Adrenal gland (tissue), 12 donors: ENCODE data around the gene GLS. TPM values are rescaled to one million over a fixed set of nuclear protein-coding genes. Genes with fewer than 3 reads are reported as not detected.

Experiments
- DNase-seq, 7 donors: peaks; one replicate each; pipeline ENCODE4 v3.0.0-alpha.2; 2019 to 2020
- H3K27ac ChIP-seq, 5 donors: fragments of 200-600 bp; sonication (generic) in 4 of 5; 1 replicate in 3 of 5; 2 replicates in 2 of 5; pipeline versions ENCODE4 v1.5.1 to v1.8.0; 2016 to 2020; ENCODE audit warnings: mild to moderate bottlenecking in 1 of 5
- H3K27me3 ChIP-seq: fragments of 200-600 bp; 2 replicates; pipeline ENCODE4 v1.8.0; 2021
- H3K36me3 ChIP-seq, 2 donors: fragments of 200-600 bp; replicated peaks in 1 of 2; 1 replicate in 1 of 2; 2 replicates in 1 of 2; pipeline versions ENCODE4 v1.5.1 to v1.8.0; 2018 to 2022
- H3K4me1 ChIP-seq, 2 donors: fragments of 200-600 bp; replicated peaks in 1 of 2; 1 replicate in 1 of 2; 2 replicates in 1 of 2; pipeline versions ENCODE4 v1.5.1 to v1.8.0; 2018 to 2021
- H3K4me3 ChIP-seq, 4 donors: fragments of 200-600 bp; sonication (generic) in 3 of 4; one replicate each; pipeline ENCODE4 v1.5.1; 2016 to 2018
- H3K9me3 ChIP-seq, 3 donors: fragments of 200-600 bp; sonication (generic) in 1 of 3; replicated peaks in 1 of 3; 1 replicate in 2 of 3; 2 replicates in 1 of 3; pipeline versions ENCODE4 v1.5.1 to v1.8.0; 2016 to 2021
- CTCF ChIP-seq, 6 experiments: fragments of 450-650 bp in 4 of 6; fragments of 200-600 bp in 2 of 6; sonication (generic) in 1 of 6; IDR thresholded peaks; 1 replicate in 5 of 6; 2 replicates in 1 of 6; pipeline versions ENCODE4 v1.5.1 to v1.8.0; 2016 to 2021; ENCODE audit warnings: antibody characterized with exemption in 6 of 6, mild to moderate bottlenecking in 2 of 6, moderate library complexity in 1 of 6
- POLR2A ChIP-seq, 2 donors: fragments of 450-650 bp; IDR thresholded peaks; one replicate each; pipeline ENCODE4 v1.6.1; 2017; ENCODE audit warnings: antibody characterized with exemption in 2 of 2, mild to moderate bottlenecking in 2 of 2, moderate library complexity in 1 of 2
- WGBS, 4 donors: extraction: QIAGEN DNeasy Blood & Tissue Kit in 2 of 4; methylation state at CpG; one replicate each; pipeline versions ENCODE4 v1.1.5 to v1.1.7; 2013 to 2017; 5-methylcytosine and 5-hydroxymethylcytosine counted together
- intact Hi-C, 2 donors: fragments of 100-400 bp; cut with DNase I; formaldehyde crosslinking; loops; one replicate each; pipeline versions ENCODE4 v1.14.1 to v1.15.0; 2022 to 2023
- polyA plus RNA-seq, 3 donors: library from polyadenylated mRNA; stranded (reverse); fragments of 200-250 nt in 2 of 3; fragments of 350-450 nt in 1 of 3; fragmentation: Illumina TruSeq in 1 of 3; extraction: RNeasy Lipid Tissue Mini Kit (QIAGEN cat#74804) in 1 of 3; gene quantifications; one replicate each; pipeline ENCODE4 v1.2.3, GENCODE V29; 2013 to 2014
- total RNA-seq, 9 donors: library from RNA; depleted of rRNA in 4 of 9; stranded (reverse); fragments of >200 nt in 4 of 9; fragments of 120-200 nt in 1 of 9; fragmentation: NEBNext Ultra II Directional in 1 of 9; extraction: Animal tissue kit (Norgen Biotek cat#: 25700) in 1 of 9; gene quantifications; one replicate each; pipeline versions ENCODE4 v1.1.0 to v1.2.4, GENCODE V29; 2013 to 2023
- donor health status: healthy with polysubstance abuse.
- donor health status: Bipolar disorder and iron deficiency.
- donor health status: DM: yes; HTN: yes; CAD: no.
- donor health status: DM: no; HTN: no; CAD: no.
- donor health status: DM: no; HTN: no; CAD: no.
- donor health status: DM: yes; HTN: yes; CAD: no.

Gene GLS
- total and polyA plus RNA-seq, 12 donors: 55.3 to 527 (median 254) TPM

- 81 to 87% (median 83%) methylated on average over 5 of the region's 5 CpGs for WGBS, 4 donors
- H3K27me3 ChIP-seq: no peaks in the 10 kb centered on the region
- intact Hi-C loops: no loop called here
- no peak overlapping the region for H3K27ac ChIP-seq
- no peaks in the 10 kb centered on the region for H3K9me3 ChIP-seq
- no peak for TF ChIP-seq POLR2A (IDR thresholded peaks at IDR 0.05)
- peak; percentile 24 to 49 (median 37) for TF ChIP-seq CTCF (IDR thresholded peaks at IDR 0.05)
- peaks cover 0 to 8% of the 10 kb centered on the region in 2 donors for H3K4me1 ChIP-seq
- peak in 1 of 7 donors; percentile 38 for DNase-seq
- peaks cover 0 to 86% of the 10 kb centered on the region in 2 donors for H3K36me3 ChIP-seq
- H3K4me3 ChIP-seq: no peak overlapping the region
Measured at GRCh38 chr2:190996338-190996946, 115.8 kb downstream of the GLS start.

GRCh38 chr2:190996947-190997346 is 116.3 kb downstream of the GLS start:
- Histone ChIP-seq H3K27me3 (no peaks in the 10 kb centered on the region), H3K4me3 (no peak overlapping the region), H3K36me3 (peaks cover 0 to 83% of the 10 kb centered on the region in 2 donors), H3K9me3 (no peaks in the 10 kb centered on the region), H3K27ac (no peak overlapping the region), H3K4me1 (peaks cover 0 to 8% of the 10 kb centered on the region in 2 donors)
- WGBS, 4 donors: 65 to 76% (median 72%) methylated on average over 5 of the region's 5 CpGs
- DNase-seq: peak in 1 of 7 donors; percentile 13
- intact Hi-C loops: no loop called here
- TF ChIP-seq CTCF (IDR thresholded peaks at IDR 0.05): no peak
- no peak for TF ChIP-seq POLR2A (IDR thresholded peaks at IDR 0.05)

GRCh38 chr2:190997526-190998113 is 117.0 kb downstream of the GLS start:
- TF ChIP-seq CTCF (IDR thresholded peaks at IDR 0.05) (no peak), POLR2A (IDR thresholded peaks at IDR 0.05) (no peak)
- Histone ChIP-seq H3K4me3 (no peak overlapping the region), H3K4me1 (peaks cover 0 to 8% of the 10 kb centered on the region in 2 donors), H3K27me3 (no peaks in the 10 kb centered on the region), H3K36me3 (peaks cover 0 to 83% of the 10 kb centered on the region in 2 donors), H3K27ac (no peak overlapping the region), H3K9me3 (no peaks in the 10 kb centered on the region)
- DNase-seq: no peak
- 84 to 92% (median 91%) methylated on average over 8 of the region's 8 CpGs for WGBS, 4 donors
- intact Hi-C loops: no loop called here

- peaks cover 0 to 82% of the 10 kb centered on the region in 2 donors for H3K36me3 ChIP-seq
Measured at GRCh38 chr2:190999058-190999457, 118.4 kb downstream of the GLS start.

More at GRCh38 chr2:190999058-190999457, 118.4 kb downstream of the GLS start:
- 88 to 93% (median 88%) methylated on average over 7 of the region's 7 CpGs for WGBS, 4 donors
- TF ChIP-seq CTCF (IDR thresholded peaks at IDR 0.05) (no peak), POLR2A (IDR thresholded peaks at IDR 0.05) (no peak)
- no peaks in the 10 kb centered on the region for H3K9me3 ChIP-seq
- H3K27me3 ChIP-seq: no peaks in the 10 kb centered on the region
- intact Hi-C loops: no loop called here
- no peak for DNase-seq
- no peak overlapping the region for H3K27ac ChIP-seq
- peaks cover 0 to 8% of the 10 kb centered on the region in 2 donors for H3K4me1 ChIP-seq
- no peak overlapping the region for H3K4me3 ChIP-seq
